Measurements from ENCODE around the gene FBXL13.
"Not testable (repeated sequence)": the region's sequence is repeated elsewhere in the genome, so short reads cannot be mapped to it uniquely, and the experiment has no call there.

FBXL13 gene

GRCh38 chr7:102811942-102812678 lies 262.5 kb downstream of the FBXL13 start:
- DNase-seq: no peak

GRCh38 chr7:102810916-102811315 lies 263.7 kb downstream of the FBXL13 start:
- DNase-seq: no peak

- no peak for DNase-seq
These were observed 268.0 kb downstream of the FBXL13 start for GRCh38 chr7:102806613-102807012.

GRCh38 chr7:102795987-102796595 lies 278.5 kb downstream of the FBXL13 start:
- not testable (repeated sequence) for DNase-seq

GRCh38 chr7:102794567-102794966 lies 280.0 kb downstream of the FBXL13 start:
- DNase-seq: not testable (repeated sequence)

GRCh38 chr7:102791831-102792230 lies 282.8 kb downstream of the FBXL13 start:
- not testable (repeated sequence) for DNase-seq

- not testable (repeated sequence) for DNase-seq
These were observed 283.2 kb downstream of the FBXL13 start for GRCh38 chr7:102791367-102791766.

- not testable (repeated sequence) for DNase-seq
These were observed 284.1 kb downstream of the FBXL13 start for GRCh38 chr7:102790364-102791100.

GRCh38 chr7:102788770-102789169 lies 285.8 kb downstream of the FBXL13 start:
- DNase-seq: not testable (repeated sequence)

GRCh38 chr7:102780926-102781325 lies 293.7 kb downstream of the FBXL13 start:
- DNase-seq: not testable (repeated sequence)

- DNase-seq: not testable (repeated sequence)
These were observed 295.9 kb downstream of the FBXL13 start for GRCh38 chr7:102778663-102779062.

- not testable (repeated sequence) for DNase-seq
These were observed 298.4 kb downstream of the FBXL13 start for GRCh38 chr7:102776217-102776616.

- not testable (repeated sequence) for DNase-seq
These were observed 304.1 kb downstream of the FBXL13 start for GRCh38 chr7:102770467-102770866.

GRCh38 chr7:102769657-102770192 lies 304.9 kb downstream of the FBXL13 start:
- not testable (repeated sequence) for DNase-seq

GRCh38 chr7:102763295-102763905 lies 311.2 kb downstream of the FBXL13 start:
- DNase-seq: not testable (repeated sequence)
